ENCODE measurements around the gene FKBP8.

The FKBP8 gene

DNA sequence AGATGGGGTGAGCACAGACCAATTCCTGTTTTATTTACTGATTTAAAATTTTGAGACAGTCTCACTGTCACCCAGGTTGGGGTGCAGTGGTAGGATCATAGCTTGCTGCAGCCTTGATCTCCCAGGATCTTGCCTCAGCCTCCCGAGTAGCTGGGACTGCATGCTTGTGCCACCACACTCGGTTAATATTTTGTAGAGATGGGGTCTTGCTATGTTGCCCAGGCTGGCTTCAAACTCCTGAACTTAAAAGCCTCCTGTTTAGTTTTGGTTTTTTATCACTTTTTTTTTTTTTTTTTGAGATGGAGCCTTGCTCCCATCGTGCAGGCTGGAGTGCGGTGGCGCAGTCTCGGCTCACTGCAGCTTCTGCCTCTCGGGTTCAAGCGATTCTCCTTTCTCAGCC is 33.0 kb upstream of the FKBP8 start:
- FAIRE-seq (no peak), DNase-seq (ENCODE audit: insufficient read length, low spot score) (no peak)
- TF ChIP-seq POLR2A (IDR thresholded peaks at IDR 0.05; ENCODE audit: low read depth, low read length): no peak

DNA sequence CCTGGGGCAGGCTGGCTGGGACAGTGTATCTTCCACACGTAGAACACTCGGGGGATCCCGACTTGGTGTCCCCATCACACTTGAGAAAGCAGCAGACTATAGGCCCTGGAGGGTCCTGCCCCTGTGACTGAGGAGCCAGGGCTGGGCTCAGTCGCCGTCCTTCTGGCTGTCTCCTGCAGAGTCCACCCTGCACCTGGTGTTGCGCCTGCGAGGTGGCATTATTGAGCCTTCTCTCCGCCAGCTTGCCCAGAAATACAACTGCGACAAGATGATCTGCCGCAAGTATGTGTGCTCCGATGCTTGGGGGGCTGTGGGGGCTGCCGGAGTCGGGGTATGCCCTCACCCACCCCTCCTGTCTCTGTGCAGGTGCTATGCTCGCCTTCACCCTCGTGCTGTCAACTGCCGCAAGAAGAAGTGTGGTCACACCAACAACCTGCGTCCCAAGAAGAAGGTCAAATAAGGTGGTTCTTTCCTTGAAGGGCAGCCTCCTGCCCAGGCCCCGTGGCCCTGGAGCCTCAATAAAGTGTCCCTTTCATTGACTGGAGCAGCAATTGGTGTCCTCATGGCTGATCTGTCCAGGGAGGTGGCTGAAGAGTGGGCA is 31.4 kb upstream of the FKBP8 start:
- no peak for TF ChIP-seq POLR2A (IDR thresholded peaks at IDR 0.05; ENCODE audit: low read depth, low read length)
- DNase-seq (ENCODE audit: insufficient read length, low spot score) (no peak), FAIRE-seq (no peak)

DNA sequence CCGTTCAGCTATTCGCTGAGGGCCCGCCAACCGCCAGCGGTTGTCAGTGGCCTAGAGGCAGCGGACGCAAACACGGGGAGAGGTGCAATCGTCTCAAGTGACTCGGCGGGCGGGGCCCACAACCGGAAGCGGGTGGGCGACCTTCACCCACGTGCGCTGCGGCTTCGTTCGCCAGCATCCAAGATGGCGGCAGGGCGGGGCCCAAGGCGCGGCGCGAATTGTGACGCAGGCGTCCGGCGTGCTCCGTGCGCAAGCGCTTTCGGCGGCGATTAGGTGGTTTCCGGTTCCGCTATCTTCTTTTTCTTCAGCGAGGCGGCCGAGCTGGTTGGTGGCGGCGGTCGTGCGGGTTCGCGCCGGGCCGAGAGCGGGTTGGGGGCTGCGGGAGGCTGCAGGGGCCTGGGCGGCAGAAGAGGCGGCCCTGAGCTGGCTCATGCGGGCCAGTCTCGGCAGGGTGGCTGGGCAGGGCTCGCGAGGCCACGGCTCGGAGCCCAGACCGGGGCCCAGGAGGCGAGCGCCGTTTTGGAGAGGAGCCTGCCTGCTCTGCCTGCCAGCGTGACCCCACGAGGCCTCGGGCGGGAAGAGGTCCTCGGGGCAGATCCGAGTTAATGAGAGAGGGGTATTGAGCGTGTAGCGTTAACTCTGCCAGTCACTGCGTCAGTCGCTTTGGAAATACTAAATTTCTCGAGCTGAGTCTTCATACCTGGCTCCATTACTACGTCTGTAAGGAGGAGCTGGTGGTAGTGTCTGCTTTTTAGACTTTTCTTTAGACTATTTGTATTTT is 28.4 kb upstream of the FKBP8 start, which contains the start of gene UBA52:
Gene UBA52, plus strand, starts transcription at position 294 of the 781 bp plus-strand sequence. CDS start 1,444 bp downstream, outside the sequence.
- FAIRE-seq: no peak
- TF ChIP-seq POLR2A (IDR thresholded peaks at IDR 0.05; ENCODE audit: low read depth, low read length): peak; percentile 83

DNA sequence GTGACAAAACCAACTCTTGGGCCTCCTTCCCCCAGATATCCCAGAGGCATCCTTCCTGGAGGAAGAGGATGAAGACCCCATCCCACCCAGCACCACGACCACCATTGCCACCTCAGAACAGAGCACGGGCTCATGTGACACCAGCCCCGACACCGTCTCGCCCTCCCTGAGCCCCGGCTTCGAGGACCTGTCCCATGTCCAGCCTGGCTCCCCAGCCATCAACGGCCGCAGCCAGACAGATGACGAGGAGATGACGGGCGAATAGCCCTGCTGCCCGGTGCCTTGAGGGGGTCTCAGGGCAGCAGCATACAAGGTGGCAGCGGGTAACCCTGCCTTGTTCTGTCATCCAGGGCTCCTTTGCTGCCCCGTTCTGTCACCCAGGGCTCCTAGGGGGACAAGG is 25.0 kb upstream of the FKBP8 start:
- no peak for FAIRE-seq
- no peak for DNase-seq (ENCODE audit: insufficient read length, low spot score)
- TF ChIP-seq POLR2A (IDR thresholded peaks at IDR 0.05; ENCODE audit: low read depth, low read length): no peak

More for the DNA sequence above, 28.4 kb upstream of the FKBP8 start, which contains the start of gene UBA52:
- peak; percentile 89 for DNase-seq (ENCODE audit: insufficient read length, low spot score)

DNA sequence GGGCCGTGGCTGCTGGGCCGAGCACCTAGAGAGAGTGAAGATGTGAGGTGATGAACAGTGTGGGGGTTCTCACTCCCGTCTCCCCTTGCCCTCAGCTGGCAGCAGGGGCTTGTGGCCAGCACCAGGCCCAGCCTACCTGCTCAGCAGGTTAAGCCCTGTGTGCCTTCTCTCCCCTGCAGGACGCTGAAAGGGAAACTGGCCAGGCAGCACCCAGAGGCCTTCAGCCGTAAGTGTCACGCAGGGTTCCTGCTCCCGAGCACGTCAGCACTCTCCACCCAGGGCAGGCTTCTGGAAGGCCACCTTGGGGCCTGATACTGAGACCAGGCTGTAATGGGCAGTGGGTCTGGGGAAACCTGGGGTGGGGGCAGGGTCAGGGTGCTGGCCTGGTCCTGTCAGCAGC is 23.6 kb upstream of the FKBP8 start:
- no peak for TF ChIP-seq POLR2A (IDR thresholded peaks at IDR 0.05; ENCODE audit: low read depth, low read length)
- FAIRE-seq (no peak), DNase-seq (ENCODE audit: insufficient read length, low spot score) (no peak)

DNA sequence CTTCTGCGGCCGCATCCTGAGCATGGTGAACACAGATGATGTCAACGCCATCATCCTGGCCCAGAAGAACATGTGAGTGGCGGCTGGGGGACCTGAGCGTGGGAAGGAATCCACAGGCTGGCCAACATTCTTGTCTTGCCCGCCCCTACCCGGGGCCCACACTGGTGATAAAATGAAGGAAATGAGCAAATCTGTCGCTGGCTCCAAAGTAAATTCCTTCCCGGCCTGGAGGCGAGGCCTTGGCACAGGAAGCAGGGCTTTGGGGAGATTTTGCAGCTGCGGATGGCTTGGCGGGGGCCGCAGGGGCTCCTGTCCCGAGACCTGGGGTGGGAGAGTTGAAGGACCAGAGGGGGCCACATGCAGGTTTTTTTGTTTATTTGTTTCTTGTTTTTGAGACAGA is 18.7 kb upstream of the FKBP8 start:
- DNase-seq (ENCODE audit: insufficient read length, low spot score) (no peak), FAIRE-seq (no peak)
- TF ChIP-seq POLR2A (IDR thresholded peaks at IDR 0.05; ENCODE audit: low read depth, low read length): no peak

DNA sequence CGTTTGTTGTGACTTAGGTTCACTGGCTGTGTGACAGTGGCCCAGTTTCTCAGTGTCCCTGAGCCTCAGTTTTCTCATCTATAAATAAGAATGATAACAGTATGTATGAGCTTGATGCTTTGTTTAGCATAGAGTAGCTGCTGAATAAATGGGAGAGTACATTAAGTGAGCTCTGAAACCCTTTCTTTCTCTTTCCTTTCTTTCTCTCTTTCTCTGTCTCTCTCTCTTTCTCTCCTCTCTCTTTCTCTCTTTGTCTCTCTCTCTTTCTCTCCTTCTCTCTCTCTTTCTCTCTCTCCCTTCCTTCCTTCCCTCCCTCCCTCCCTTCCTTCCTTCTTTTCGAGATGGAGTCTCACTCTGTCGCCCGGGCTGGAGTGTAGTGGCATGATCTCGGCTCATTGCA is 16.3 kb upstream of the FKBP8 start:
- no peak for DNase-seq (ENCODE audit: insufficient read length, low spot score)

DNA sequence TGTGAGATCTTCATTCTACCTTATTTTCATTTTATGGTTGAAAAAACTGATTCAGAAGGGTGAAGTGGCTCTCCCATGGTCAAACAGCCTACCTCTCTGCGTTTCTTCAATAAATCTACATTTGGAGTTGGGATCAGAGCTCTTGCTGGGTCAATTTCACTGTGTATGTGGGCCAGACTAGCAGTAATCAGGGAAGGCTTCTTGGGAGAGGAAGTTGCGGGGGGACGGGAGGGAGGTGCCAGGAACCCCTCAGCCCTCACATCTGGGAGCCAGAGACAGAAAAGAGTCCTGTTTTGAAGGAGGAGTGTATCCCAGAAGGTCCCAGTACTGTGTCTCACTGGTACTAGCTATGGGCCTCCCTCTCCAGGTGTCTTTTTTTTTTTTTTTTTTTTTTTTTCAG is 15.2 kb upstream of the FKBP8 start:
- FAIRE-seq (no peak), DNase-seq (ENCODE audit: insufficient read length, low spot score) (no peak)

More for the DNA sequence above, 16.3 kb upstream of the FKBP8 start:
- TF ChIP-seq POLR2A (IDR thresholded peaks at IDR 0.05; ENCODE audit: low read depth, low read length): no peak
- FAIRE-seq: no peak

DNA sequence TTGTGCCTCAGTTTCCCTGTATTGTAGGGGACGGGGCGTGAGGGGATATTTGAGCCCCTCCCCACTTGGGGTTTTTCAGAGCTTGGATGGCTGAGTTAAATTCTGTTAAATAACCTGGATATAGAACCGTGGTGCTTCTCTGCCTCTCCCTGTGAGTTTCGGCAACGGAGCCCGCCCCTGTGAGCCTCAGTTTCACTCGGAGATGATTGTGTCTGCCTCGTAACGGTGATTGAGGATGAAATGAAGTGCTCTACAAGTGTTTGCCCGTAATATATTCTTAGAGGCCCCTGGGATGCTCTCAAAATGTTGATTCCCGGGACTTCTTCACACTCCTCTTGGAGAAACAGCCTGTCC is 14.8 kb upstream of the FKBP8 start:
- no peak for FAIRE-seq
- no peak for DNase-seq (ENCODE audit: insufficient read length, low spot score)
- no peak for TF ChIP-seq POLR2A (IDR thresholded peaks at IDR 0.05; ENCODE audit: low read depth, low read length)

More for the DNA sequence above, 15.2 kb upstream of the FKBP8 start:
- TF ChIP-seq POLR2A (IDR thresholded peaks at IDR 0.05; ENCODE audit: low read depth, low read length): no peak

DNA sequence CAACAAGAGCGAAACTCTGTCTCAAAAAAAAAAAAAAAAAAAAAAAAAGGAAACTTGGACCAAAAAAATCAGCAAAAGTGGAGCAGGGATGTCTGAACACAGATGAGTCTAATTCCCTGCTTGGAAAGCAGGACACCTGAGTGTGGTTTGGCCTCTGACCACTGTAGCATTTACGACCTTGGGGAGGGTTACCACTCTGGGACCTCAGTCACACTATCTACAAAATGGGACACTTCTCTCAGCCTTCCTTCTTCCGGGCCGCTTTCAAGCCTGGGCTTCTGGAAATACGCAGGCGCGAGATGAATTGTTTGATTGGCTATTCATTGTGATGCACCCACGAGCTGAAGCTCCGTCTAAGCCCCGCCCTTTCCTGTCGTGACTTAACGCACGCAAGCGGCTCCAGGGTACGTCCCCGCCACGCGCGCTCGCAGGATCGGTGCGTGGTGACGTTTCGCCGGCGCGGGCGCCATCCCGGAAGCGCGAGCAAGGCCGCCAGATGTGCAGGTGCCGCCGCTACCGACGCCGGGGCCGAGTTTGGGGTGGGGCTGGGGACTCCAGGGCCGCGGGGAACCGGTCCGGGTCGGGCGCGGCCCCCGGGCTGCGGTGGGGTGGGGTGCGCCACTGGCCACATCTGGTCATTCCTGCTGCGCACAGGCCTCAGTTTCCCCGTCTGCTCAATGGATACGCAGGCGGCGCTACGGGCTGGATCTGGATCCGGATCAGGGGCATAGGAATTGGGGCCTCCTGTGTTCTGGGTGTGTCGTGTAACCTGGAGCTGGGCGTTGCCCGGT is 14.2 kb upstream of the FKBP8 start, which contains the start of gene KXD1:
Gene KXD1, plus strand, starts transcription at position 460 of the 791 bp plus-strand sequence. CDS start 4,187 bp downstream, outside the sequence.
- TF ChIP-seq POLR2A (IDR thresholded peaks at IDR 0.05; ENCODE audit: low read depth, low read length): peak; percentile 44; the same call in 1 of the 2 replicates
- peak; percentile 88 for FAIRE-seq
- DNase-seq (ENCODE audit: insufficient read length, low spot score): peak; percentile 96

DNA sequence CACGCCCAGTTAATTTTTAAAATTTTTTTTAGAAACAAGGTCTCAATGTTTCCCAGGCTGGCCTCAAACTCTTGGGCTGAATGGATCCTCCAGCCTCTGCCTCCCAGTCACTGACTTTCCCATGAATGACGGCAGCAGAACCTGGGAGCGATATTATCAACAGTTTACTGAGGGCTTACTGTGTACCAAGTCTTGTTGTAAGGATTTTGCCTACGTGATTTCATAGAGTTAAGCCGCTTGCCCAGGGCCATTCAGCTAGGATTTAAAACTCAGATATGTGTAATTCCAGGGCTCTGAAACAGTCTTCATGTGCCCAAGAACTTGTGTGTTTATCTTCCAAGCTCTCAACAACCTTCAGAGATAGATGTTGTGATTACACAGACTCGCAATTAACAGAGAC is 8.3 kb upstream of the FKBP8 start:
- no peak for DNase-seq (ENCODE audit: insufficient read length, low spot score)
- FAIRE-seq: no peak
- no peak for TF ChIP-seq POLR2A (IDR thresholded peaks at IDR 0.05; ENCODE audit: low read depth, low read length)

DNA sequence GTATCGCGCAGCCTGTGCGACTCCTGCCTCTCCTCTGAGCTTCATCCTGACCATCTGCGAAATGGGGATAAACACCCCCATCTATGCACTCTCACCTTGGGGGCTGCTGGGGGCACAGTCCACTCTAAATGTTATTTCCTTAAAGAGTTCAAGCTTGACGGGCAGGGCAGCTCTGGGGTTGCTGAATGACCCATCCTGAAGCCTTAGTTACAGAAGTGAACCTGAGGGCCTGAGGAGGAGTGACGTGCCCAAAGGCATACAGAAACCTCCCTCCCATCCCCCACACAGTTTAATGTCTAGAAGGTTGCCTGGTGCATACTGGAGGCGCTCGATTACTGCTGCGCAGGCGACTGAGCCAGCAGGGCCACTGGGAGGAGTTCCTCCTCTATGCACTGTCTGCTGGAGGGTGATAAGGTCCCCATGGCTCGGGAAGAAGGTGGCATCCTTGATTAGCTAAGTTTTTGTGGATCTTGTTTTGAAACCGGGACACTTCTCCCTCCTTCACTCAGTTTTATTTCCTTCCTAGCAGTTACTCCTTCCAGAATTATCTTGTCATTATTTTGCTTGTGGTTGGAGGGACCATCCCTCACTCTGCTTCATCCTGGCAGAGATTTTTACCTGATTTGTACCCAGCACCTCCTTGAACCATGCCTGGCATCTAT is 572 bp upstream of the FKBP8 start:
- FAIRE-seq (peak; percentile 30), DNase-seq (ENCODE audit: insufficient read length, low spot score) (peak; percentile 78)
- TF ChIP-seq POLR2A (IDR thresholded peaks at IDR 0.05; ENCODE audit: low read depth, low read length): no peak

Measured in H54 (cell line).